Ovary (tissue), 9 donors: ENCODE data around the gene RTCB. TPM values are rescaled to one million over a fixed set of nuclear protein-coding genes. Genes with fewer than 3 reads are reported as not detected.

Experiments used
- DNase-seq, 5 donors: peaks; one replicate each; pipeline ENCODE4 v3.0.0-alpha.2; 2019 to 2020
- H3K27ac ChIP-seq, 2 donors: fragments of 200-600 bp; one replicate each; pipeline versions ENCODE4 v1.5.1 to v1.8.0; 2019 to 2022
- H3K27me3 ChIP-seq: fragments of 200-600 bp; one replicate; pipeline ENCODE4 v1.8.0; 2022
- H3K36me3 ChIP-seq: fragments of 200-600 bp; sonication (generic); one replicate; pipeline ENCODE4 v1.5.1; 2019
- H3K4me1 ChIP-seq: one replicate; pipeline ENCODE4 v1.8.1; 2013; ENCODE audit warnings: mild to moderate bottlenecking, moderate library complexity; ENCODE audit not compliant: insufficient read depth
- H3K4me3 ChIP-seq: fragments of 200-600 bp; sonication (generic); one replicate; pipeline ENCODE4 v1.5.1; 2017
- H3K9me3 ChIP-seq, 2 donors: fragments of 200-600 bp in 1 of 2; sonication (generic) in 1 of 2; one replicate each; pipeline versions ENCODE4 v1.5.1 to v1.8.1; 2013 to 2019; ENCODE audit warnings: mild to moderate bottlenecking in 1 of 2, moderate library complexity in 1 of 2
- EP300 ChIP-seq: sonication (generic); formaldehyde crosslinking; IDR thresholded peaks from one replicate; pipeline ENCODE4 v1.6.1; 2017; ENCODE audit warnings: antibody characterized with exemption
- POLR2A ChIP-seq: fragments of 450-650 bp; IDR thresholded peaks from one replicate; pipeline ENCODE4 v1.6.1; 2017; ENCODE audit warnings: antibody characterized with exemption, mild to moderate bottlenecking, moderate library complexity
- WGBS, 3 donors: extraction: QIAGEN DNeasy Blood & Tissue Kit in 1 of 3; methylation state at CpG; one replicate each; pipeline versions ENCODE4 v1.1.5 to v1.1.7; 2013 to 2017; 5-methylcytosine and 5-hydroxymethylcytosine counted together
- intact Hi-C, 4 donors: fragments of 100-400 bp; cut with DNase I; formaldehyde crosslinking; loops; one replicate each; pipeline versions ENCODE4 v1.11.0 to v1.15.1; 2022 to 2023
- polyA plus RNA-seq, 2 donors: library from polyadenylated mRNA; stranded (reverse); fragments of 200-250 nt in 1 of 2; fragments of 350-450 nt in 1 of 2; fragmentation: Illumina TruSeq in 1 of 2; extraction: RNeasy Lipid Tissue Mini Kit (QIAGEN cat#74804) in 1 of 2; gene quantifications; one replicate each; pipeline ENCODE4 v1.2.3, GENCODE V29; 2013 to 2014
- total RNA-seq, 7 donors: library from RNA; depleted of rRNA in 2 of 7; stranded (reverse); fragments of >200 nt in 2 of 7; fragmentation: NEBNext Ultra II Directional in 3 of 7; extraction: Animal tissue kit (Norgen Biotek cat#: 25700) in 3 of 7; gene quantifications; one replicate each; pipeline versions ENCODE4 v1.1.0 to v1.2.4, GENCODE V29; 2016 to 2023
- TF ChIP-seq, protein P1 (sequence below), 3 donors: fragments of 450-650 bp in 2 of 3; fragments of 200-600 bp in 1 of 3; IDR thresholded peaks; one replicate each; pipeline versions ENCODE4 v1.5.1 to v1.8.0; 2016 to 2022; ENCODE audit warnings: antibody characterized with exemption in 3 of 3, mild to moderate bottlenecking in 1 of 3
- donor health status: DM: no; HTN: no; CAD: no; lungs with moderate emphysema.
- donor health status: DM: no; HTN: no; CAD: no.
- donor health status: Bipolar disorder and iron deficiency.
- donor health status: DM: yes; HTN: yes; CAD: no.
- donor health status: DM: no; HTN: no; CAD: no.
- donor health status: DM: yes; HTN: yes; CAD: no.

Gene RTCB
- total and polyA plus RNA-seq, 9 donors, result 42.9 to 92.6 (median 63.6) TPM

DNA sequence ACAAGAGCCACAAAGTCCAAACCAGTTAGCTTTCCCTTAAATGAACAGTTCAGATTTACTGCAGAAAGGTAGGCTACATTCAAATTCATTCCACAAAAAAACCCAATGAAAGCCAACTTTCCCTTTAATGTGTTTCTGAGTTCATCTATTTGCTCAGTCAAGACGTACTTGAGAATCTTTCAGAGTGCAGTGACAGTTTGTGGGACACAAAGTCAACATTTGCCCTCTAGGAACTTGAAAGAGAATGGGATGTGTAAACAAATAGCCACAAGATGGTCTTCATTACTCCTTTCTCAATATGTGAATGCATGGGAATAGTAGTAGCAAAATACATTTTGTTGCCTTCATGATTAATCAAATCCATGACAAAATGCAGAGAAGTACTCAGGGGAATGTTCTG lies 15.8 kb downstream of the RTCB start:
- intact Hi-C loops, result no loop called here
- Histone ChIP-seq H3K4me3 (no peak overlapping the region), H3K4me1 (no peaks in the 10 kb centered on the region), H3K36me3 (no peaks in the 10 kb centered on the region), H3K9me3 (no peaks in the 10 kb centered on the region), H3K27ac (no peak overlapping the region), H3K27me3 (no peaks in the 10 kb centered on the region)
- TF ChIP-seq POLR2A, result no peak
- TF ChIP-seq, protein P1, sequence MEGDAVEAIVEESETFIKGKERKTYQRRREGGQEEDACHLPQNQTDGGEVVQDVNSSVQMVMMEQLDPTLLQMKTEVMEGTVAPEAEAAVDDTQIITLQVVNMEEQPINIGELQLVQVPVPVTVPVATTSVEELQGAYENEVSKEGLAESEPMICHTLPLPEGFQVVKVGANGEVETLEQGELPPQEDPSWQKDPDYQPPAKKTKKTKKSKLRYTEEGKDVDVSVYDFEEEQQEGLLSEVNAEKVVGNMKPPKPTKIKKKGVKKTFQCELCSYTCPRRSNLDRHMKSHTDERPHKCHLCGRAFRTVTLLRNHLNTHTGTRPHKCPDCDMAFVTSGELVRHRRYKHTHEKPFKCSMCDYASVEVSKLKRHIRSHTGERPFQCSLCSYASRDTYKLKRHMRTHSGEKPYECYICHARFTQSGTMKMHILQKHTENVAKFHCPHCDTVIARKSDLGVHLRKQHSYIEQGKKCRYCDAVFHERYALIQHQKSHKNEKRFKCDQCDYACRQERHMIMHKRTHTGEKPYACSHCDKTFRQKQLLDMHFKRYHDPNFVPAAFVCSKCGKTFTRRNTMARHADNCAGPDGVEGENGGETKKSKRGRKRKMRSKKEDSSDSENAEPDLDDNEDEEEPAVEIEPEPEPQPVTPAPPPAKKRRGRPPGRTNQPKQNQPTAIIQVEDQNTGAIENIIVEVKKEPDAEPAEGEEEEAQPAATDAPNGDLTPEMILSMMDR (IDR thresholded peaks at IDR 0.05), result no peak
- no peak for TF ChIP-seq EP300
- no peak for DNase-seq
- WGBS, 3 donors, result 91 to 96% (median 96%) methylated on average over 1 of the region's 1 CpG

DNA sequence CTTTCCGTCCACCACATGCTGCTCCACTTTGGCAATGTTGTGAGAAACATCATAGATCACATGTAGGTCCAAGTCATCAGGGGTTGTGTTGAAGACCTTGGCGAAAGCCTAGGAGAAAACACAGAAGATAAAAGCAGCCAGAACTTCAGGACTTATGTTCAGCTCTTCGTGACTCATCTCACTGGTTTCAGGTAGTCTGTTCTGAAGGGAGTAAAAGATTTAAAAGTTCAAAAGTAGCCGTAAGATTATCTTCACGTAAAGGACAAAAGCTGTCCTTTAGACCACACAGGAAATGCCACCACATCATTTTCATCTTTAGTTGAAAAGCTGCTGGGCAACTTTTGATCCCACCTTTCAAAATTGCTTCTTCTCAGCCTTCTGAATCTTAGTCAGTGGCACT lies 16.9 kb downstream of the RTCB start:
- TF ChIP-seq EP300 (no peak), POLR2A (no peak)
- TF ChIP-seq, protein P1 (IDR thresholded peaks at IDR 0.05), result no peak
- Histone ChIP-seq H3K4me3 (no peak overlapping the region), H3K4me1 (no peaks in the 10 kb centered on the region), H3K27me3 (no peaks in the 10 kb centered on the region), H3K36me3 (no peaks in the 10 kb centered on the region), H3K27ac (no peak overlapping the region), H3K9me3 (no peaks in the 10 kb centered on the region)
- no peak for DNase-seq
- intact Hi-C loops, result no loop called here
- 87 to 90% (median 89%) methylated on average over 5 of the region's 5 CpGs for WGBS, 3 donors

DNA sequence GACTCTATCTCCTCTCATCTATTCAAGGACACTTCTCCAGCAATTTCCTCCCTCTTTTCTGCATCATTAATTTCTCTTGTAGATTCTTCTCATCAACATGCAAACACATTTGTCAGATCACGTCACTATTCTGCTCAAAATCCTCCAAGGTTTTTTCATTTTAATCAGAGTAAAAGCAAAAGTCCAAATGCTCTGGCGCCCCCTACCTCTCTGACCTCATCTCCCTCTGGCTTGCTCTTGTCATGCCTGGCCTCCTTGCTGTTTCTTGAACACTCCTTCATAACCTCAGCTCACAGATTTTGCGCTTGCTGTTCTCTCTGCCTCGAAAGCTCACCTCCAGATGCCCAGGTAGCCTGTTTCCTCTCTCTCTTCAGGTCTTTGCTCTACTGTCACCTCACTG lies 22.4 kb downstream of the RTCB start:
- intact Hi-C loops, result loop anchor here in 1 of 4 donors (10.0 kb wide), 1 partner anchor 405 kb away; no protein-coding TSS in a partner anchor
- Histone ChIP-seq H3K36me3 (no peaks in the 10 kb centered on the region), H3K9me3 (no peaks in the 10 kb centered on the region), H3K4me3 (no peak overlapping the region), H3K4me1 (no peaks in the 10 kb centered on the region), H3K27me3 (no peaks in the 10 kb centered on the region), H3K27ac (no peak overlapping the region)
- WGBS, 3 donors, result 71 to 78% (median 76%) methylated on average over 4 of the region's 4 CpGs
- TF ChIP-seq, protein P1 (IDR thresholded peaks at IDR 0.05), result no peak
- TF ChIP-seq EP300 (no peak), POLR2A (no peak)
- DNase-seq, result no peak

DNA sequence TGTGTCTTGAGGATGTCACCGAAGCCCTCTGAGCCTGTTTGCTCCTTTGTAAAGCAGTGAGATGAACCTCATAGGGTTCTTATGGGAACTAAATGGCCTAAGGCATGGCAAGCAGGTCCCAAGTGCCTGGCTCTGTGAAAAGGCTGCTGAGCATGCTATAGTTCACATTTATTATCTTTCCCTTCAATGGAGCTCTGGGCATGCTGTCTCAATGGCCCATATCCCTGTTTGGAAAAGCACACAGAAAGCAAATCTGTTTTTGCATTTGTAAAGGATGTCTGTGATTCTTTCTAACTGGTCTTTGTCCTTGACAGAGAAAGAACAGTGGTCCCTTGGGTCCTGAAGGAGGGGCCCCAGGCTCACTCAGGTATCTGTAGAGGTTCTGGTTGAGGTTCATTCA lies 26.4 kb downstream of the RTCB start:
- Histone ChIP-seq H3K27me3 (no peaks in the 10 kb centered on the region), H3K27ac (no peak overlapping the region), H3K36me3 (no peaks in the 10 kb centered on the region), H3K9me3 (no peaks in the 10 kb centered on the region), H3K4me3 (no peak overlapping the region), H3K4me1 (no peaks in the 10 kb centered on the region)
- intact Hi-C loops, result loop anchor here in 1 of 4 donors (10.0 kb wide), 1 partner anchor 401 kb away; no protein-coding TSS in a partner anchor
- WGBS, 3 donors, result 98 to 100% (median 100%) methylated on average over 1 of the region's 1 CpG
- TF ChIP-seq, protein P1 (IDR thresholded peaks at IDR 0.05), result no peak
- TF ChIP-seq EP300 (no peak), POLR2A (no peak)
- no peak for DNase-seq
